Thoracic aorta (tissue), 2 donors: Measurements from ENCODE around the gene SREBF1. TPM values are rescaled to one million over a fixed set of nuclear protein-coding genes. Genes with fewer than 3 reads are reported as not detected.

Experiments
- ATAC-seq: fragments of 150-250 bp; one replicate; pipeline ENCODE4 v1.8.0; 2017; ENCODE audit warnings: low read depth; ENCODE audit not compliant: insufficient number of reproducible peaks, low FRiP score
- DNase-seq: peaks from one replicate; pipeline ENCODE4 v3.0.0-alpha.2; 2020; ENCODE audit warnings: low spot score
- H3K27ac ChIP-seq, 2 donors: fragments of 200-600 bp; sonication (generic); 1 replicate in 1 of 2; 2 replicates in 1 of 2; pipeline ENCODE4 v1.5.1; 2016; ENCODE audit warnings: mild to moderate bottlenecking in 2 of 2, moderate library complexity in 2 of 2
- H3K27me3 ChIP-seq: fragments of 200-600 bp; sonication (generic); replicated peaks from 2 replicates; pipeline ENCODE4 v1.6.0; 2016; ENCODE audit warnings: mild to moderate bottlenecking; ENCODE audit not compliant: insufficient read depth
- H3K36me3 ChIP-seq: fragments of 200-600 bp; sonication (generic); one replicate; pipeline ENCODE4 v1.5.1; 2016
- H3K4me1 ChIP-seq, 2 donors: fragments of 200-600 bp; sonication (generic); 1 replicate in 1 of 2; 2 replicates in 1 of 2; pipeline versions ENCODE4 v1.5.1 to v1.6.0; 2016; ENCODE audit warnings: low read depth in 2 of 2, mild to moderate bottlenecking in 1 of 2; ENCODE audit not compliant: control insufficient read depth in 1 of 2
- H3K4me3 ChIP-seq: fragments of 200-600 bp; sonication (generic); 2 replicates; pipeline ENCODE4 v1.5.1; 2016; ENCODE audit warnings: mild to moderate bottlenecking
- H3K9me3 ChIP-seq: fragments of 200-600 bp; sonication (generic); 2 replicates; pipeline ENCODE4 v1.5.1; 2016
- total RNA-seq, 2 donors: library from RNA; depleted of rRNA; stranded (reverse); fragments of >200 nt; gene quantifications; one replicate each; pipeline versions ENCODE4 v1.1.0 to v1.2.3, GENCODE V29; 2016
- TF ChIP-seq, protein P1 (sequence below): fragments of 200-600 bp; sonication (generic); IDR thresholded peaks from one replicate; pipeline ENCODE4 v1.5.1; 2019; ENCODE audit warnings: antibody characterized with exemption

SREBF1 gene
- total RNA-seq, 2 donors from 2014 or later = 56.2 to 64.2 TPM

GRCh38 chr17:17872547-17873345 lies 36.0 kb upstream of the SREBF1 start:
- H3K27me3 ChIP-seq = no peaks in the 10 kb centered on the region
- peaks cover 9% of the 10 kb centered on the region for H3K36me3 ChIP-seq
- ATAC-seq = no peak
- no peak for DNase-seq
- no peaks in the 10 kb centered on the region for H3K9me3 ChIP-seq
- no peak overlapping the region for H3K4me3 ChIP-seq
- TF ChIP-seq, protein P1, sequence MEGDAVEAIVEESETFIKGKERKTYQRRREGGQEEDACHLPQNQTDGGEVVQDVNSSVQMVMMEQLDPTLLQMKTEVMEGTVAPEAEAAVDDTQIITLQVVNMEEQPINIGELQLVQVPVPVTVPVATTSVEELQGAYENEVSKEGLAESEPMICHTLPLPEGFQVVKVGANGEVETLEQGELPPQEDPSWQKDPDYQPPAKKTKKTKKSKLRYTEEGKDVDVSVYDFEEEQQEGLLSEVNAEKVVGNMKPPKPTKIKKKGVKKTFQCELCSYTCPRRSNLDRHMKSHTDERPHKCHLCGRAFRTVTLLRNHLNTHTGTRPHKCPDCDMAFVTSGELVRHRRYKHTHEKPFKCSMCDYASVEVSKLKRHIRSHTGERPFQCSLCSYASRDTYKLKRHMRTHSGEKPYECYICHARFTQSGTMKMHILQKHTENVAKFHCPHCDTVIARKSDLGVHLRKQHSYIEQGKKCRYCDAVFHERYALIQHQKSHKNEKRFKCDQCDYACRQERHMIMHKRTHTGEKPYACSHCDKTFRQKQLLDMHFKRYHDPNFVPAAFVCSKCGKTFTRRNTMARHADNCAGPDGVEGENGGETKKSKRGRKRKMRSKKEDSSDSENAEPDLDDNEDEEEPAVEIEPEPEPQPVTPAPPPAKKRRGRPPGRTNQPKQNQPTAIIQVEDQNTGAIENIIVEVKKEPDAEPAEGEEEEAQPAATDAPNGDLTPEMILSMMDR = no peak
- H3K4me1 ChIP-seq = peaks cover 11 to 39% of the 10 kb centered on the region in 2 donors
- H3K27ac ChIP-seq = no peak overlapping the region

- TF ChIP-seq, protein P1 = no peak
- no peaks in the 10 kb centered on the region for H3K27me3 ChIP-seq
These were observed 35.1 kb upstream of the SREBF1 start for GRCh38 chr17:17871913-17872312.

GRCh38 chr17:17870247-17870646 lies 33.5 kb upstream of the SREBF1 start:
- no peak for DNase-seq
- Histone ChIP-seq H3K4me1 (peaks cover 3 to 16% of the 10 kb centered on the region in 2 donors), H3K27me3 (no peaks in the 10 kb centered on the region), H3K36me3 (peaks cover 23% of the 10 kb centered on the region), H3K9me3 (no peaks in the 10 kb centered on the region), H3K4me3 (no peak overlapping the region), H3K27ac (no peak overlapping the region)
- no peak for ATAC-seq
- TF ChIP-seq, protein P1 = no peak

More at GRCh38 chr17:17871913-17872312, 35.1 kb upstream of the SREBF1 start:
- Histone ChIP-seq H3K27ac (no peak overlapping the region), H3K9me3 (no peaks in the 10 kb centered on the region), H3K4me1 (peaks cover 7 to 32% of the 10 kb centered on the region in 2 donors), H3K36me3 (peaks cover 17% of the 10 kb centered on the region), H3K4me3 (no peak overlapping the region)
- no peak for DNase-seq
- no peak for ATAC-seq

- peaks cover 3 to 12% of the 10 kb centered on the region in 2 donors for H3K4me1 ChIP-seq
- H3K27ac ChIP-seq = no peak overlapping the region
- H3K9me3 ChIP-seq = no peaks in the 10 kb centered on the region
- peaks cover 23% of the 10 kb centered on the region for H3K36me3 ChIP-seq
- TF ChIP-seq, protein P1 = no peak
- H3K4me3 ChIP-seq = no peak overlapping the region
- ATAC-seq (no peak), DNase-seq (no peak)
- H3K27me3 ChIP-seq = no peaks in the 10 kb centered on the region
These were observed 32.1 kb upstream of the SREBF1 start for GRCh38 chr17:17868641-17869522.

GRCh38 chr17:17866897-17867296 lies 30.1 kb upstream of the SREBF1 start:
- Histone ChIP-seq H3K4me3 (no peak overlapping the region), H3K27me3 (no peaks in the 10 kb centered on the region), H3K4me1 (peaks cover 0 to 3% of the 10 kb centered on the region in 2 donors), H3K9me3 (no peaks in the 10 kb centered on the region), H3K27ac (no peak overlapping the region), H3K36me3 (peaks cover 24% of the 10 kb centered on the region)
- no peak for ATAC-seq
- TF ChIP-seq, protein P1 = no peak
- DNase-seq = no peak
